ENCODE measurements around the gene TAF5.
"Not testable (repeated sequence)": the region's sequence is repeated elsewhere in the genome, so short reads cannot be mapped to it uniquely, and the experiment has no call there.

TAF5 gene

GRCh38 chr10:103360791-103361190 lies 7.0 kb upstream of the TAF5 start:
- H3K9ac ChIP-seq (ENCODE audit: low read length); H3K27me3 ChIP-seq (replicated peaks; ENCODE audit: control insufficient read depth, insufficient read depth, low read length); H3K36me3 ChIP-seq (ENCODE audit: control insufficient read depth, insufficient read depth, low read length, severe bottlenecking); H3K4me3 ChIP-seq (ENCODE audit: low read length); H3K4me1 ChIP-seq (ENCODE audit: control insufficient read depth, insufficient read depth, low read length); DNase-seq (ENCODE audit: low read depth); H3K9me3 ChIP-seq (ENCODE audit: control insufficient read depth, low read length): not testable (repeated sequence)

DNA sequence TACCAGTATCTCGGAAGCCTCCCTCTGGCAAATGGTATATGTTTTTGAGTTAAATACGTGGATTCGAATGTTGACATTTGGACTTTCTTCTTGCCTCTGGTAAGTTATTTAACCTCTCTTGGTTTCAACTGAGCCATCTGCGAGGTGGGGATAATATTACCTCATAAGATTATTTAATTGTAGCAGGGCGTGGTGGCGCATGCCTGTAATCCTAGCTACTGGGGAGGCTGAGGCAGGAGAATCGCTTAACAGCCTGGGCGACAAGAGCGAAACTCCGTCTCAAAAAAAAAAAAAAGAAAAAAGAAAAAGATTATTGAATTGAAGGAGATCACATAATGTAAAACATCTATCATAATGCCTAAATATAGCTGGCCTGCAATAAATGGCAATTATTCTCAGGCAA lies 396 bp upstream of the TAF5 start:
- H3K4me1 ChIP-seq (ENCODE audit: control insufficient read depth, insufficient read depth, low read length), result peaks cover 4% of the 10 kb centered on the region
- H3K36me3 ChIP-seq (ENCODE audit: control insufficient read depth, insufficient read depth, low read length, severe bottlenecking), result no peaks in the 10 kb centered on the region
- peak overlapping the region; percentile 92 for H3K9ac ChIP-seq (ENCODE audit: low read length)
- H3K4me3 ChIP-seq (ENCODE audit: low read length), result peak overlapping the region; percentile 93
- DNase-seq (ENCODE audit: low read depth), result peak; percentile 8
- no peaks in the 10 kb centered on the region for H3K27me3 ChIP-seq (replicated peaks; ENCODE audit: control insufficient read depth, insufficient read depth, low read length)
- H3K9me3 ChIP-seq (ENCODE audit: control insufficient read depth, low read length), result no peaks in the 10 kb centered on the region

- no peaks in the 10 kb centered on the region for H3K4me1 ChIP-seq (ENCODE audit: control insufficient read depth, insufficient read depth, low read length)
- DNase-seq (ENCODE audit: low read depth), result no peak
- no peaks in the 10 kb centered on the region for H3K27me3 ChIP-seq (replicated peaks; ENCODE audit: control insufficient read depth, insufficient read depth, low read length)
- no peak overlapping the region for H3K9ac ChIP-seq (ENCODE audit: low read length)
- H3K36me3 ChIP-seq (ENCODE audit: control insufficient read depth, insufficient read depth, low read length, severe bottlenecking), result peaks cover 23% of the 10 kb centered on the region
- no peaks in the 10 kb centered on the region for H3K9me3 ChIP-seq (ENCODE audit: control insufficient read depth, low read length)
- H3K4me3 ChIP-seq (ENCODE audit: low read length), result no peak overlapping the region
Measured at GRCh38 chr10:103373544-103373943, 5.8 kb downstream of the TAF5 start.

DNA sequence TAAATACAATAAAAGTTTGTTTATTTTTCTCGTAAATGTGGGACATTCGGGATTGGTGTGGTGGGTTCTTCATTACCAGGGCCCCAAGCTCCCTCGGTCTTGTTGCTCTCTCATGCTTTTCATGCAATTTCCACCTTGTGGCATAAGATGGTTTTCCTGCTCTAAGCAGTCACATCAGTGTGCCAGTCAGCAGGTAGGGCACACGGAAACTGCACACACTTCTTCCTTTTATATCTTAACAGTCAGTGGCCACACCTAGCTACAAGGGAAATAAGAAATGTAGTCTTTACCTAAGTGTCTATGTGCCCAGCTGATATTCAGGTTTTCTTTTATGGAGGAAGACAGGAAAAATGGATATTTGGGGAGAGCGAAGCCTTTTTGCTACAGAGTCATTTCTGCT lies 6.5 kb downstream of the TAF5 start:
- H3K4me1 ChIP-seq (ENCODE audit: control insufficient read depth, insufficient read depth, low read length), result no peaks in the 10 kb centered on the region
- no peaks in the 10 kb centered on the region for H3K27me3 ChIP-seq (replicated peaks; ENCODE audit: control insufficient read depth, insufficient read depth, low read length)
- no peak for DNase-seq (ENCODE audit: low read depth)
- H3K9ac ChIP-seq (ENCODE audit: low read length), result no peak overlapping the region
- peaks cover 23% of the 10 kb centered on the region for H3K36me3 ChIP-seq (ENCODE audit: control insufficient read depth, insufficient read depth, low read length, severe bottlenecking)
- no peak overlapping the region for H3K4me3 ChIP-seq (ENCODE audit: low read length)
- H3K9me3 ChIP-seq (ENCODE audit: control insufficient read depth, low read length), result no peaks in the 10 kb centered on the region

DNA sequence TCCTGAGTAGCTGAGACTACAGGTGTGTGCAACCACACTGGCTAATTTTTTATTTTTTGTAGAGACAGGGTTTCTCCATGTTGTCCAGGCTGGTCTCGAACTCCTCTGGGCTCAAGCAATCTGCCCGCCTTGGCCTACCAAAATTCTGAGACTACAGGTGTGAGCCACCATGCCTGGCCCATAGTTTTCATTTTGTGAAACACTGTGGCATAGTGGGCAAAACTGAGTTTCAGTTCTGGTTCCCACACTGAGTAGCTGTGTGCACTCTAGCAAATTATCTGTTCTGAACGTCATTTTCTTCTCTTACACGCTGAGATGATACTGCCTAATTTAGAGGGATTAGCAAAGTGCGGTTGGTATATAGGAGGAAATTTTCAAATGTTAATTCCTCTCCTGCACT lies 15.0 kb downstream of the TAF5 start:
- Histone ChIP-seq H3K36me3 (ENCODE audit: control insufficient read depth, insufficient read depth, low read length, severe bottlenecking) (peaks cover 39% of the 10 kb centered on the region), H3K27me3 (replicated peaks; ENCODE audit: control insufficient read depth, insufficient read depth, low read length) (no peaks in the 10 kb centered on the region), H3K4me3 (ENCODE audit: low read length) (no peak overlapping the region), H3K4me1 (ENCODE audit: control insufficient read depth, insufficient read depth, low read length) (no peaks in the 10 kb centered on the region), H3K9me3 (ENCODE audit: control insufficient read depth, low read length) (no peaks in the 10 kb centered on the region), H3K9ac (ENCODE audit: low read length) (no peak overlapping the region)
- no peak for DNase-seq (ENCODE audit: low read depth)

DNA sequence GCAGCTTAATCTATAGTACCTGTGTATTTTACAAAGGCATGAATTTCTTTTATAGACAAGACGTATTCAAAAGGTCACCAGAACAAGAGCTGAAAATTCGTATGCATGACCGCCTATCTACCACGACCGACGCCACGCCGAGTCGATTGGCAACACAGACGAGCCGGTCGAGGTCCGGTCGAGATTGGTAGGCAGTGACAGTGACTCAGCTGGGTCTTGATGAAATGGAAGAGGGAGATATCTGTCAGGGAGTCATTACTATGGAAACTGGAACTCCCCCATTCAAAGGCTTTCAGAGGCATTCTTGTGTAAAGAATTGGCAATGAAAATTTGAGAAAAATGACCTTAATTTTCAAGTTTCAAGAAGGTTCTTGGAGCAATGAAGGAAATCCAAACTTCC lies 26.4 kb downstream of the TAF5 start:
- Histone ChIP-seq H3K4me3 (ENCODE audit: low read length) (peak overlapping the region; percentile 99), H3K9me3 (ENCODE audit: control insufficient read depth, low read length) (no peaks in the 10 kb centered on the region), H3K4me1 (ENCODE audit: control insufficient read depth, insufficient read depth, low read length) (peaks cover 26% of the 10 kb centered on the region), H3K36me3 (ENCODE audit: control insufficient read depth, insufficient read depth, low read length, severe bottlenecking) (peaks cover 50% of the 10 kb centered on the region), H3K27me3 (replicated peaks; ENCODE audit: control insufficient read depth, insufficient read depth, low read length) (no peaks in the 10 kb centered on the region), H3K9ac (ENCODE audit: low read length) (no peak overlapping the region)
- peak; percentile 2 for DNase-seq (ENCODE audit: low read depth)

DNA sequence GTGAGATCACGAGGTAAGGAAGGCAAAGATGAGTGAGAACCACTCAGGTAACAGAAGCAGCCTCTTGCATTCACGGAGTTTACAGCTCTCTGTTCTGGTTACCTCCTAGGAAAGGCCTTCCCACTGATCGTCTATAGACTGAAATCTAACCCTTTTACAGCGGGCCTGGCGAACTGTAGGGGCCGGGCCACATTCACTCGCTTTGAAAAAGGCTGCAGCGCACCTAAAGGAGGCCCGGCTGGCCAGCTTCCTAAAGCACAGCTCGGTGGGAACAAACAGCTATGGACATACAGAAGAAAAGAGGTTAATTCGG lies 27.9 kb downstream of the TAF5 start:
- peak; percentile 63 for DNase-seq (ENCODE audit: low read depth)
- H3K36me3 ChIP-seq (ENCODE audit: control insufficient read depth, insufficient read depth, low read length, severe bottlenecking), result peaks cover 51% of the 10 kb centered on the region
- H3K27me3 ChIP-seq (replicated peaks; ENCODE audit: control insufficient read depth, insufficient read depth, low read length), result no peaks in the 10 kb centered on the region
- H3K9ac ChIP-seq (ENCODE audit: low read length), result peak overlapping the region; percentile 100
- no peaks in the 10 kb centered on the region for H3K9me3 ChIP-seq (ENCODE audit: control insufficient read depth, low read length)
- H3K4me3 ChIP-seq (ENCODE audit: low read length), result peak overlapping the region; percentile 99
- peaks cover 26% of the 10 kb centered on the region for H3K4me1 ChIP-seq (ENCODE audit: control insufficient read depth, insufficient read depth, low read length)

- DNase-seq (ENCODE audit: low read depth), result peak; percentile 100
- Histone ChIP-seq H3K9me3 (ENCODE audit: control insufficient read depth, low read length) (no peaks in the 10 kb centered on the region), H3K36me3 (ENCODE audit: control insufficient read depth, insufficient read depth, low read length, severe bottlenecking) (peaks cover 49% of the 10 kb centered on the region), H3K4me3 (ENCODE audit: low read length) (peak within 1 kb of the TSS; percentile 99), H3K4me1 (ENCODE audit: control insufficient read depth, insufficient read depth, low read length) (peaks cover 26% of the 10 kb centered on the region), H3K9ac (ENCODE audit: low read length) (peak within 1 kb of the TSS; percentile 100), H3K27me3 (replicated peaks; ENCODE audit: control insufficient read depth, insufficient read depth, low read length) (no peaks in the 10 kb centered on the region)
Measured at GRCh38 chr10:103396067-103396788, 28.5 kb downstream of the TAF5 start, which contains the start of the genes ATP5MK and PDCD11. Gene ATP5MK (minus strand): TSS chr10:103396475. CDS start chr10:103392457, 4,018 bp downstream. Gene PDCD11 (plus strand): TSS chr10:103396626. CDS start chr10:103398427, 1,801 bp downstream.

DNA sequence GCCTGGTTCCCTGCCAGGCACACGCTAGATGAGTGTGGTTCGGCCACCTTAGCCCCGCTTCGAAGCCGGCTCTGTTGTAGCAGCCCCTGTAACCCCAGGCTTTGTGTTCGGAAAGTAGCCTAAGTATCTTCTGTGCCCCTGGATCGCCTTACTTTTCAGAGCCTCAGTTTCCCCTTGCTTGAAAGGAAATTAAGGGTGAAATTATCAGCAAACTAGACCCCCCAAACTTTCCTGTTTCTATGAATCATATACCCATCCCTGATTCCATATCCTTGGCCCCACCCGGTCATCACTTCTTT lies 29.0 kb downstream of the TAF5 start:
- Histone ChIP-seq H3K9me3 (ENCODE audit: control insufficient read depth, low read length) (no peaks in the 10 kb centered on the region), H3K27me3 (replicated peaks; ENCODE audit: control insufficient read depth, insufficient read depth, low read length) (no peaks in the 10 kb centered on the region), H3K4me1 (ENCODE audit: control insufficient read depth, insufficient read depth, low read length) (peaks cover 26% of the 10 kb centered on the region), H3K9ac (ENCODE audit: low read length) (peak overlapping the region; percentile 100), H3K4me3 (ENCODE audit: low read length) (peak overlapping the region; percentile 99), H3K36me3 (ENCODE audit: control insufficient read depth, insufficient read depth, low read length, severe bottlenecking) (peaks cover 47% of the 10 kb centered on the region)
- no peak for DNase-seq (ENCODE audit: low read depth)

DNA sequence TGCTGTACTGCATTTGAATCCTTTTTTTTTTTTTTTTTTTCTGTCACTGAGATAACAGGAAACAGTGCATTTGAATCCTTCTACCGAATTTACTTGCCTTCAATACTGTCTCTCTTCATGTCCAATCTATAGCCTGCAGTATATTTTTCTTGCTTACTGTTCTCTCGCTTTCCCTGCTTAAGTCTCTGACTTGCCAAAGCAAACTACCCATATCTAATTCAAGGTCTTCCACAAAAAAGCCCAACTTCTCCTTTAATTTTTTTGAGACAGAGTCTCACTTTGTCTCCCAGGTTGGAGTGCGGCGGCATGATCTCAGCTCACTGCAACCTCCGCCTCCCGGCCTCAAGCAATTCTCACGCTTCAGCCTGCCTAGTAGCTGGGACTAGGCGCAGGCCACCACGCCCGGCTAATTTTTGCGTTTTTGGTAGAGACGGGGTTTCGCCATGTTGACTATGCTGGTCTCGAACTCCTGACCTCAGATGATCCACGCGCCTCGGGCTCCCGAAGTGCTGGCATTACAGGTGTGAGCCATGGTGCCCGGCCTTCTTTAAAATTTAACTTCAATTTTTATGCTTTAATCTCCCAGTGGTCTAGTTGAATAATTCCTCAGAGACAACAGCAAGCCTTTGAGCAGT lies 29.5 kb downstream of the TAF5 start:
- H3K4me1 ChIP-seq (ENCODE audit: control insufficient read depth, insufficient read depth, low read length), result peaks cover 26% of the 10 kb centered on the region
- no peaks in the 10 kb centered on the region for H3K27me3 ChIP-seq (replicated peaks; ENCODE audit: control insufficient read depth, insufficient read depth, low read length)
- peak overlapping the region; percentile 100 for H3K9ac ChIP-seq (ENCODE audit: low read length)
- DNase-seq (ENCODE audit: low read depth), result peak; percentile 32
- H3K9me3 ChIP-seq (ENCODE audit: control insufficient read depth, low read length), result no peaks in the 10 kb centered on the region
- peak overlapping the region; percentile 99 for H3K4me3 ChIP-seq (ENCODE audit: low read length)
- peaks cover 46% of the 10 kb centered on the region for H3K36me3 ChIP-seq (ENCODE audit: control insufficient read depth, insufficient read depth, low read length, severe bottlenecking)

DNA sequence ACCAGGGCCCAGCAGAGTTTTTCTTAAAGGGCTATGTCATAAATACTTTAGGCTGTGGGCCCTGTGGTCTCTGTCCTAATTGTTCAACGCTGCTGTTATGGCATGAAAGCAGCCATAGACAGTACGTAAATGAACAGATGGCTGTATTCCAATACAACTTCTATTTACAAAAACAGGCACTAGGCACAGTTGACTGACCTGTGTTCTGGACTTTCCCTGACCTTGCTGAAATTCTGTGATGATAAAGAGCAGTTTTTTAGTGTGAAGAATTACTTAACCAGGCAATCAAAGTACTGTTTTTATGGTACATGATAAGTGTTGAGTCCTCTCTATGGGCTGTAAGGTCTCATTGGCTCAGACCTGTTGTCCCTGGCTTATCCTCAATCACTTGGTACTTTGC lies 45.8 kb downstream of the TAF5 start:
- H3K9ac ChIP-seq (ENCODE audit: low read length), result no peak overlapping the region
- DNase-seq (ENCODE audit: low read depth), result no peak
- H3K36me3 ChIP-seq (ENCODE audit: control insufficient read depth, insufficient read depth, low read length, severe bottlenecking), result peaks cover 95% of the 10 kb centered on the region
- H3K4me3 ChIP-seq (ENCODE audit: low read length), result no peak overlapping the region
- H3K9me3 ChIP-seq (ENCODE audit: control insufficient read depth, low read length), result no peaks in the 10 kb centered on the region
- no peaks in the 10 kb centered on the region for H3K27me3 ChIP-seq (replicated peaks; ENCODE audit: control insufficient read depth, insufficient read depth, low read length)
- peaks cover 22% of the 10 kb centered on the region for H3K4me1 ChIP-seq (ENCODE audit: control insufficient read depth, insufficient read depth, low read length)

GRCh38 chr10:103415581-103415980 lies 47.8 kb downstream of the TAF5 start:
- H3K27me3 ChIP-seq (replicated peaks; ENCODE audit: control insufficient read depth, insufficient read depth, low read length), result no peaks in the 10 kb centered on the region
- no peaks in the 10 kb centered on the region for H3K9me3 ChIP-seq (ENCODE audit: control insufficient read depth, low read length)
- no peak for DNase-seq (ENCODE audit: low read depth)
- peaks cover 95% of the 10 kb centered on the region for H3K36me3 ChIP-seq (ENCODE audit: control insufficient read depth, insufficient read depth, low read length, severe bottlenecking)
- H3K4me1 ChIP-seq (ENCODE audit: control insufficient read depth, insufficient read depth, low read length), result peaks cover 22% of the 10 kb centered on the region
- no peak overlapping the region for H3K4me3 ChIP-seq (ENCODE audit: low read length)
- no peak overlapping the region for H3K9ac ChIP-seq (ENCODE audit: low read length)
